Endothelial cell of umbilical vein (primary cell): ENCODE measurements around the gene SFXN4. TPM values are rescaled to one million over a fixed set of nuclear protein-coding genes. Genes with fewer than 3 reads are reported as not detected.

Experiments used
- BruUV-seq: library from RNA; stranded (reverse); fragments of 400-500 nt; replicated peaks from 2 replicates; lab custom pipeline; 2021; lab: Mats Ljungman, UMichigan
- CTCF ChIA-PET: fragments of 300-600, 350-600 bp; sonication (Branson Sonifier 250); formaldehyde crosslinking; loops from one replicate; lab custom pipeline; 2021; ENCODE audit warnings: antibody characterized with exemption, inconsistent platforms; lab: Charles Lee
- POLR2A ChIA-PET: fragments of 300-600, 350-600 bp; sonication (Branson Sonifier 250); formaldehyde crosslinking; loops from one replicate; lab custom pipeline; 2021; ENCODE audit warnings: antibody characterized with exemption, inconsistent platforms; lab: Charles Lee
- DNase-seq: peaks from one replicate; pipeline ENCODE4 v3.0.0-alpha.2; 2011; ENCODE audit warnings: low read depth, low spot score
- FAIRE-seq: peaks from 2 replicates; lab custom pipeline; 2011; peaks lifted over from hg19 to GRCh38; lab: Jason Lieb, UNC
- H2AFZ ChIP-seq: 2 replicates; pipeline ENCODE4 v1.6.0; 2012; ENCODE audit warnings: low read depth, low read length, control low read depth, inconsistent platforms
- H3K27ac ChIP-seq: 2 replicates; pipeline ENCODE4 v1.5.1; 2011; ENCODE audit warnings: low read depth, mild to moderate bottlenecking, control low read depth, low read length, moderate library complexity; ENCODE audit not compliant: insufficient read depth
- H3K27me3 ChIP-seq, 2 experiments: 2 replicates each; pipeline versions ENCODE4 v1.6.0 to v1.6.1; 2011; ENCODE audit warnings: low read length in 2 of 2, mixed read lengths in 1 of 2; ENCODE audit not compliant: control insufficient read depth in 2 of 2, insufficient read depth in 2 of 2
- H3K36me3 ChIP-seq, 2 experiments: 2 replicates in 1 of 2; 3 replicates in 1 of 2; pipeline ENCODE4 v1.5.1; 2011; ENCODE audit warnings: low read length in 2 of 2, mild to moderate bottlenecking in 1 of 2, moderate library complexity in 1 of 2; ENCODE audit not compliant: control insufficient read depth in 2 of 2, insufficient read depth in 2 of 2; ENCODE audit errors: extremely low read depth in 1 of 2
- H3K4me1 ChIP-seq: 3 replicates; pipeline ENCODE4 v1.5.1; 2011; ENCODE audit warnings: mild to moderate bottlenecking, low read length; ENCODE audit not compliant: control insufficient read depth, insufficient read depth; ENCODE audit errors: extremely low read depth
- H3K4me2 ChIP-seq: 2 replicates; pipeline ENCODE4 v1.6.1; 2011; ENCODE audit warnings: low read length, control low read depth, mixed read lengths; ENCODE audit not compliant: insufficient read depth
- H3K4me3 ChIP-seq, 3 experiments: fragments of 200-600 bp in 1 of 3; sonication (generic), shearing (Covaris generic) in 1 of 3; replicated peaks in 1 of 3; 2 replicates each; pipeline ENCODE4 v1.5.1; 2011 to 2016; ENCODE audit warnings: control low read depth in 3 of 3, low read length in 3 of 3, mild to moderate bottlenecking in 2 of 3, inconsistent platforms in 1 of 3, low read depth in 1 of 3, moderate library complexity in 1 of 3; ENCODE audit not compliant: insufficient read depth in 1 of 3
- H3K79me2 ChIP-seq: 2 replicates; pipeline ENCODE4 v1.6.0; 2012; ENCODE audit warnings: low read length, inconsistent platforms; ENCODE audit not compliant: control insufficient read depth, insufficient read depth
- H3K9ac ChIP-seq: replicated peaks from 2 replicates; pipeline ENCODE3; 2011; ENCODE audit warnings: low read length, control low read depth; ENCODE audit not compliant: insufficient read depth; ENCODE audit errors: extremely low read depth
- H3K9me1 ChIP-seq: replicated peaks from 3 replicates; pipeline ENCODE4 v1.6.0; 2011; ENCODE audit warnings: mild to moderate bottlenecking, low read length; ENCODE audit not compliant: control insufficient read depth, insufficient read depth; ENCODE audit errors: extremely low read depth
- H3K9me3 ChIP-seq: replicated peaks from 2 replicates; pipeline ENCODE4 v1.5.1; 2012; ENCODE audit warnings: low read length, inconsistent platforms; ENCODE audit not compliant: control insufficient read depth, insufficient read depth
- H4K20me1 ChIP-seq: replicated peaks from 2 replicates; pipeline ENCODE3; 2011; ENCODE audit warnings: mild to moderate bottlenecking, low read length; ENCODE audit not compliant: control insufficient read depth, insufficient read depth; ENCODE audit errors: extremely low read depth
- CTCF ChIP-seq, 2 donors: IDR thresholded peaks; 1 replicate in 1 of 2; 2 replicates in 1 of 2; pipeline ENCODE4 v1.5.1; 2011; ENCODE audit warnings: low read length in 2 of 2, mild to moderate bottlenecking in 2 of 2, moderate library complexity in 2 of 2, control low read depth in 1 of 2, inconsistent platforms in 1 of 2, low read depth in 1 of 2; ENCODE audit not compliant: insufficient read depth in 1 of 2; ENCODE audit errors: extremely low read depth in 1 of 2
- EZH2 ChIP-seq: IDR thresholded peaks from 2 replicates; pipeline ENCODE4 v1.6.1; 2012; ENCODE audit warnings: borderline replicate concordance, low read depth, mild to moderate bottlenecking, moderate library complexity, low read length, inconsistent platforms; ENCODE audit not compliant: severe bottlenecking
- FOS ChIP-seq: IDR thresholded peaks from 2 replicates; pipeline ENCODE4 v1.6.1; 2011; ENCODE audit warnings: mild to moderate bottlenecking, low read length, moderate library complexity, borderline replicate concordance; ENCODE audit not compliant: insufficient read depth
- GATA2 ChIP-seq: IDR thresholded peaks from 2 replicates; pipeline ENCODE4 v1.7.0; 2011; ENCODE audit warnings: low read depth, mild to moderate bottlenecking, moderate library complexity, mixed read lengths, low read length; ENCODE audit not compliant: insufficient read length, insufficient read depth
- JUN ChIP-seq: IDR thresholded peaks from 2 replicates; pipeline ENCODE4 v1.6.1; 2011; ENCODE audit warnings: borderline replicate concordance, low read depth; ENCODE audit not compliant: insufficient read length, insufficient read depth
- MAX ChIP-seq: IDR thresholded peaks from 2 replicates; pipeline ENCODE4 v1.6.1; 2011; ENCODE audit not compliant: insufficient read depth, insufficient read length
- MYC ChIP-seq: IDR thresholded peaks from one replicate; pipeline ENCODE4 v1.6.1; 2011; ENCODE audit warnings: mild to moderate bottlenecking, low read depth, low read length
- POLR2A ChIP-seq: IDR thresholded peaks from 2 replicates; pipeline ENCODE4 v1.6.1; 2012; ENCODE audit warnings: low read depth, mild to moderate bottlenecking, control low read depth, low read length
- POLR2AphosphoS5 ChIP-seq: IDR thresholded peaks from 2 replicates; pipeline ENCODE4 v1.6.1; 2012; ENCODE audit warnings: low read depth, mild to moderate bottlenecking, control low read depth, low read length, moderate library complexity; ENCODE audit not compliant: insufficient read depth
- dilution Hi-C: fragments of 300-500 bp; cut with MboI; formaldehyde crosslinking; loops from one replicate; pipeline ENCODE4 v1.15.0; 2019; ENCODE audit warnings: low sequenced_read_pairs; ENCODE audit not compliant: extremely low pct_ligation_motif_present
- intact Hi-C: fragments of 100-400 bp; cut with micrococcal nuclease; formaldehyde crosslinking; loops from one replicate; pipeline ENCODE4 v1.10.0; 2022
- polyA plus RNA-seq, 4 experiments: library from polyadenylated mRNA; depleted of rRNA in 3 of 4; stranded (reverse) in 3 of 4; unstranded in 1 of 4; fragments of >200 nt; gene quantifications; 2 replicates each; pipeline versions ENCODE4 v1.2.1 to v1.2.3, GENCODE V29; 2011 to 2012; ENCODE audit warnings: missing spikeins in 1 of 4
- total RNA-seq: library from RNA; stranded (reverse); gene quantifications from 2 replicates; pipeline ENCODE4 v1.2.3, GENCODE V29; 2021

Gene SFXN4
- total and polyA plus RNA-seq, 2 donors (not counting 3 experiments of a cell fraction or from before 2014, with no cell fraction given) = 11.1 to 14.5 TPM

GRCh38 chr10:119174109-119174508 lies 8.6 kb upstream of the SFXN4 start:
- Histone ChIP-seq H3K4me3 (no peak overlapping the region), H3K4me1 (peaks cover 11% of the 10 kb centered on the region), H3K9me1 (no peaks in the 10 kb centered on the region), H3K27me3 (no peaks in the 10 kb centered on the region), H4K20me1 (no peaks in the 10 kb centered on the region), H3K4me2 (no peak overlapping the region), H2AFZ (no peak overlapping the region), H3K36me3 (peaks cover 16 to 35% of the 10 kb centered on the region in 2 experiments), H3K79me2 (peaks cover 39% of the 10 kb centered on the region), H3K9me3 (no peaks in the 10 kb centered on the region), H3K27ac (no peak overlapping the region), H3K9ac (no peak overlapping the region)
- intact Hi-C loops = no loop called here
- DNase-seq (no peak), FAIRE-seq (no peak)
- ChIA-PET CTCF (interaction anchor here (0.7 kb wide), 1 partner anchor 26 kb away, joined by 4 read pairs; no protein-coding TSS in a partner anchor), POLR2A (no interaction called here)
- no TSS peak for BruUV-seq
- dilution Hi-C loops = no loop called here
- TF ChIP-seq MAX (no peak), POLR2A (no peak), POLR2AphosphoS5 (no peak), FOS (no peak), CTCF (IDR thresholded peaks at IDR 0.05; ENCODE audit: extremely low read depth in 1 of 2, insufficient read depth in 1 of 2, low read depth in 1 of 2, low read length in 2 of 2) (no peak), GATA2 (no peak), MYC (no peak), JUN (no peak), EZH2 (no peak)
